Measurements from ENCODE around the gene SMURF2.

The SMURF2 gene

GRCh38 chr17:64658931-64659330 is 3.2 kb downstream of the SMURF2 start:
- CTCF ChIA-PET: no interaction called here
- POLR2A ChIA-PET: no interaction called here
- no peak for TF ChIP-seq SUZ12 (IDR thresholded peaks at IDR 0.05)
- TF ChIP-seq BHLHE40 (IDR thresholded peaks at IDR 0.05; ENCODE audit: borderline replicate concordance): no peak
- no peak for TF ChIP-seq FOXK2 (IDR thresholded peaks at IDR 0.05)
- no peak for TF ChIP-seq CTBP1 (IDR thresholded peaks at IDR 0.05; ENCODE audit: borderline replicate concordance)
- TF ChIP-seq PKNOX1 (IDR thresholded peaks at IDR 0.05): no peak
- TF ChIP-seq HDGF (IDR thresholded peaks at IDR 0.05; ENCODE audit: borderline replicate concordance): no peak
- no peak for TF ChIP-seq TARDBP (IDR thresholded peaks at IDR 0.05)
- TF ChIP-seq FOXM1 (IDR thresholded peaks at IDR 0.05; ENCODE audit: borderline replicate concordance): no peak
- no peak for TF ChIP-seq SP1 (IDR thresholded peaks at IDR 0.05)
- TF ChIP-seq ZNF384 (IDR thresholded peaks at IDR 0.05): no peak
- no peak for TF ChIP-seq ELF4 (IDR thresholded peaks at IDR 0.05)
- no peak for DNase-seq (ENCODE audit: extremely low spot score)

GRCh38 chr17:64657610-64658125 is 4.4 kb downstream of the SMURF2 start:
- ChIA-PET CTCF (no interaction called here), POLR2A (interaction anchor here (1.0 kb wide), 1 partner anchor 152 kb away, joined by 3 read pairs; no protein-coding TSS in a partner anchor)
- no peak for DNase-seq (ENCODE audit: extremely low spot score)
- TF ChIP-seq HDGF (IDR thresholded peaks at IDR 0.05; ENCODE audit: borderline replicate concordance) (no peak), BHLHE40 (IDR thresholded peaks at IDR 0.05; ENCODE audit: borderline replicate concordance) (no peak), SP1 (IDR thresholded peaks at IDR 0.05) (no peak), SUZ12 (IDR thresholded peaks at IDR 0.05) (no peak)

- ChIA-PET CTCF (interaction anchor here (0.7 kb wide), 1 partner anchor 305 kb away, joined by 3 read pairs; no protein-coding TSS in a partner anchor), POLR2A (interaction anchor here (1.0 to 1.3 kb wide), 2 partner anchors 149 to 159 kb away, joined by 4 read pairs; partner anchors contain the start of genes CEP95, DDX5 and POLG2)
- DNase-seq (ENCODE audit: extremely low spot score): no peak
Measured at GRCh38 chr17:64655704-64656103, 6.4 kb downstream of the SMURF2 start.

GRCh38 chr17:64653985-64654355 is 8.1 kb downstream of the SMURF2 start:
- TF ChIP-seq SP1 (IDR thresholded peaks at IDR 0.05) (no peak), PKNOX1 (IDR thresholded peaks at IDR 0.05) (no peak), L3MBTL2 (conservative IDR thresholded peaks at IDR 0.05) (no peak), ARNT (IDR thresholded peaks at IDR 0.05) (no peak), TARDBP (IDR thresholded peaks at IDR 0.05) (no peak), FOXA1 (IDR thresholded peaks at IDR 0.05) (no peak), FOXK2 (IDR thresholded peaks at IDR 0.05) (no peak), BHLHE40 (IDR thresholded peaks at IDR 0.05; ENCODE audit: borderline replicate concordance) (no peak), ZNF384 (IDR thresholded peaks at IDR 0.05) (no peak), ELF4 (IDR thresholded peaks at IDR 0.05) (no peak), NFRKB (IDR thresholded peaks at IDR 0.05) (no peak), LEF1 (IDR thresholded peaks at IDR 0.05; ENCODE audit: borderline replicate concordance) (no peak), FOXM1 (IDR thresholded peaks at IDR 0.05; ENCODE audit: borderline replicate concordance) (no peak), HDGF (IDR thresholded peaks at IDR 0.05; ENCODE audit: borderline replicate concordance) (no peak), SUZ12 (IDR thresholded peaks at IDR 0.05) (no peak), CTBP1 (IDR thresholded peaks at IDR 0.05; ENCODE audit: borderline replicate concordance) (no peak)
- DNase-seq (ENCODE audit: extremely low spot score): no peak
- ChIA-PET POLR2A (interaction anchor here (1.0 to 1.3 kb wide), 2 partner anchors 148 to 157 kb away, joined by 3 read pairs; partner anchors contain the start of genes CEP95, DDX5 and POLG2), CTCF (no interaction called here)

More at GRCh38 chr17:64655704-64656103, 6.4 kb downstream of the SMURF2 start:
- TF ChIP-seq ARNT (IDR thresholded peaks at IDR 0.05) (no peak), FOXA1 (IDR thresholded peaks at IDR 0.05) (no peak), L3MBTL2 (conservative IDR thresholded peaks at IDR 0.05) (no peak), FOXM1 (IDR thresholded peaks at IDR 0.05; ENCODE audit: borderline replicate concordance) (no peak), SUZ12 (IDR thresholded peaks at IDR 0.05) (no peak), BHLHE40 (IDR thresholded peaks at IDR 0.05; ENCODE audit: borderline replicate concordance) (no peak), ZNF384 (IDR thresholded peaks at IDR 0.05) (no peak), NFRKB (IDR thresholded peaks at IDR 0.05) (no peak), ELF4 (IDR thresholded peaks at IDR 0.05) (no peak), CTBP1 (IDR thresholded peaks at IDR 0.05; ENCODE audit: borderline replicate concordance) (no peak), TARDBP (IDR thresholded peaks at IDR 0.05) (no peak)

- CTCF ChIA-PET: interaction anchor here (0.6 kb wide), 1 partner anchor 234 kb away, joined by 3 read pairs; no protein-coding TSS in a partner anchor
- DNase-seq (ENCODE audit: extremely low spot score): no peak
- POLR2A ChIA-PET: interaction anchor here (1.0 to 1.3 kb wide), 2 partner anchors 147 to 157 kb away, joined by 3 read pairs; partner anchors contain the start of genes CEP95, DDX5 and POLG2
- TF ChIP-seq PKNOX1 (IDR thresholded peaks at IDR 0.05) (no peak), TARDBP (IDR thresholded peaks at IDR 0.05) (no peak), BHLHE40 (IDR thresholded peaks at IDR 0.05; ENCODE audit: borderline replicate concordance) (no peak), NFRKB (IDR thresholded peaks at IDR 0.05) (no peak), HDGF (IDR thresholded peaks at IDR 0.05; ENCODE audit: borderline replicate concordance) (no peak), L3MBTL2 (conservative IDR thresholded peaks at IDR 0.05) (no peak), LEF1 (IDR thresholded peaks at IDR 0.05; ENCODE audit: borderline replicate concordance) (no peak), SUZ12 (IDR thresholded peaks at IDR 0.05) (no peak), FOXA1 (IDR thresholded peaks at IDR 0.05) (no peak), FOXM1 (IDR thresholded peaks at IDR 0.05; ENCODE audit: borderline replicate concordance) (no peak), FOXK2 (IDR thresholded peaks at IDR 0.05) (no peak), ELF4 (IDR thresholded peaks at IDR 0.05) (no peak), ZNF384 (IDR thresholded peaks at IDR 0.05) (no peak)
Measured at GRCh38 chr17:64653325-64653984, 8.7 kb downstream of the SMURF2 start.
